22Rv1 (cell line): ENCODE data around the gene NEK8.

Source experiments
- CTCF ChIP-seq: fragments of 450-650 bp; IDR thresholded peaks from 2 replicates; pipeline ENCODE4 v1.5.1; 2017; ENCODE audit warnings: mild to moderate bottlenecking
- ZFX ChIP-seq: fragments of 450-650 bp; IDR thresholded peaks from 2 replicates; pipeline ENCODE4 v1.6.1; 2017; ENCODE audit warnings: antibody characterized with exemption, borderline replicate concordance

- TF ChIP-seq CTCF (no peak), ZFX (no peak)
These were observed 22.8 kb upstream of the NEK8 start for GRCh38 chr17:28705728-28706334.
